Loucy (cell line): Measurements from ENCODE around the gene TFEB.

Experiments used
- CTCF ChIP-seq: fragments of 200-600 bp; sonication (generic); conservative IDR thresholded peaks from 2 replicates; pipeline ENCODE4 v1.5.1; 2014; ENCODE audit warnings: mild to moderate bottlenecking, antibody characterized with exemption, low read length
- EZH2phosphoT487 ChIP-seq: fragments of 200-600 bp; IDR thresholded peaks from 2 replicates; pipeline ENCODE4 v1.6.1; 2018; ENCODE audit warnings: antibody characterized with exemption, mild to moderate bottlenecking, moderate library complexity, borderline replicate concordance

- no peak for TF ChIP-seq CTCF
- no peak for TF ChIP-seq EZH2phosphoT487
Measured at GRCh38 chr6:41746107-41746506, 10.7 kb upstream of the TFEB start.
